HEK293 (cell line): ENCODE data around the gene SPARC.

Experiments
- CTCF ChIA-PET: fragments of 350-600 bp; formaldehyde crosslinking; extraction: SDS; loops from one replicate; lab custom pipeline; 2021; ENCODE audit warnings: antibody characterized with exemption; lab: Yijun Ruan, JAX
- POLR2A ChIA-PET: fragments of 300-600 bp; formaldehyde crosslinking; extraction: SDS; loops from one replicate; lab custom pipeline; 2020; ENCODE audit warnings: antibody characterized with exemption, inconsistent platforms; lab: Yijun Ruan, JAX
- H3K27ac ChIP-seq: fragments of 200-500 bp; sonication (Bioruptor generic); 2 replicates; pipeline ENCODE4 v1.5.1; 2014; ENCODE audit warnings: low read depth, low read length, control low read depth, inconsistent platforms; ENCODE audit errors: extremely low read depth
- H3K36me3 ChIP-seq, 2 experiments: fragments of 200-500 bp in 1 of 2; sonication (Bioruptor generic) in 1 of 2; 1 replicate in 1 of 2; 2 replicates in 1 of 2; pipeline ENCODE4 v1.5.1; 2014 to 2017; ENCODE audit warnings: inconsistent platforms in 2 of 2, low read length in 2 of 2; ENCODE audit not compliant: control insufficient read depth in 2 of 2, insufficient read depth in 1 of 2
- H3K4me1 ChIP-seq: fragments of 200-500 bp; sonication (Bioruptor generic); 2 replicates; pipeline ENCODE4 v1.5.1; 2014; ENCODE audit warnings: mild to moderate bottlenecking, low read length, inconsistent platforms; ENCODE audit not compliant: control insufficient read depth, insufficient read depth
- H3K4me3 ChIP-seq: 2 replicates; pipeline ENCODE4 v1.5.1; 2011; ENCODE audit warnings: low read depth, mild to moderate bottlenecking, control low read depth, low read length, moderate library complexity
- H3K9me3 ChIP-seq: fragments of 200-500 bp; sonication (Bioruptor generic); 2 replicates; pipeline ENCODE4 v1.5.1; 2014; ENCODE audit warnings: low read depth, low read length, inconsistent platforms; ENCODE audit not compliant: control insufficient read depth, insufficient read depth
- BCL6B ChIP-seq: fragments of 450-650 bp; formaldehyde crosslinking; IDR thresholded peaks from 2 replicates; pipeline ENCODE4 v1.5.1; 2017; ENCODE audit warnings: missing biosample characterization, missing genetic modification characterization
- GLIS2 ChIP-seq: fragments of 450-650 bp; formaldehyde crosslinking; IDR thresholded peaks from 2 replicates; pipeline ENCODE4 v1.5.1; 2016; ENCODE audit warnings: missing biosample characterization, missing genetic modification characterization
- INSM2 ChIP-seq: fragments of 450-650 bp; formaldehyde crosslinking; IDR thresholded peaks from 2 replicates; pipeline ENCODE4 v1.5.1; 2016; ENCODE audit warnings: missing biosample characterization, missing genetic modification characterization
- PATZ1 ChIP-seq: fragments of 450-650 bp; formaldehyde crosslinking; IDR thresholded peaks from 2 replicates; pipeline ENCODE4 v1.5.1; 2016; ENCODE audit warnings: missing biosample characterization, missing genetic modification characterization
- ZBTB21 ChIP-seq: fragments of 450-650 bp; formaldehyde crosslinking; IDR thresholded peaks from 2 replicates; pipeline ENCODE4 v1.5.1; 2017; ENCODE audit warnings: missing biosample characterization, missing genetic modification characterization
- ZBTB49 ChIP-seq: fragments of 450-650 bp; formaldehyde crosslinking; IDR thresholded peaks from 2 replicates; pipeline ENCODE4 v1.5.1; 2016; ENCODE audit warnings: missing biosample characterization, missing genetic modification characterization, low read depth
- ZEB2 ChIP-seq: fragments of 450-650 bp; formaldehyde crosslinking; IDR thresholded peaks from 2 replicates; pipeline ENCODE4 v1.5.1; 2016; ENCODE audit warnings: missing biosample characterization, missing genetic modification characterization
- ZIC2 ChIP-seq: fragments of 450-650 bp; formaldehyde crosslinking; IDR thresholded peaks from 2 replicates; pipeline ENCODE4 v1.5.1; 2016; ENCODE audit warnings: missing biosample characterization, missing genetic modification characterization
- ZNF146 ChIP-seq: fragments of 450-650 bp; formaldehyde crosslinking; IDR thresholded peaks from 2 replicates; pipeline ENCODE4 v1.5.1; 2016; ENCODE audit warnings: missing biosample characterization, missing genetic modification characterization
- ZNF202 ChIP-seq: fragments of 450-650 bp; formaldehyde crosslinking; IDR thresholded peaks from 2 replicates; pipeline ENCODE4 v1.5.1; 2016; ENCODE audit warnings: missing biosample characterization, missing genetic modification characterization, borderline replicate concordance
- ZNF311 ChIP-seq: fragments of 450-650 bp; formaldehyde crosslinking; IDR thresholded peaks from 2 replicates; pipeline ENCODE4 v1.5.1; 2017; ENCODE audit warnings: missing biosample characterization, missing genetic modification characterization, borderline replicate concordance
- ZNF423 ChIP-seq: fragments of 450-650 bp; formaldehyde crosslinking; IDR thresholded peaks from 2 replicates; pipeline ENCODE4 v1.5.1; 2016; ENCODE audit warnings: missing biosample characterization, missing genetic modification characterization
- ZNF555 ChIP-seq: fragments of 450-650 bp; formaldehyde crosslinking; conservative IDR thresholded peaks from 2 replicates; pipeline ENCODE4 v1.5.1; 2017; ENCODE audit warnings: missing biosample characterization, mild to moderate bottlenecking, missing genetic modification characterization, inconsistent platforms
- ZNF561 ChIP-seq: fragments of 450-650 bp; IDR thresholded peaks from 2 replicates; pipeline ENCODE4 v1.5.1; 2018; ENCODE audit warnings: missing biosample characterization, missing genetic modification characterization, borderline replicate concordance
- ZNF571 ChIP-seq: fragments of 450-650 bp; formaldehyde crosslinking; IDR thresholded peaks from 2 replicates; pipeline ENCODE4 v1.5.0; 2017; ENCODE audit warnings: missing biosample characterization, missing genetic modification characterization
- ZNF768 ChIP-seq: fragments of 450-650 bp; formaldehyde crosslinking; IDR thresholded peaks from 2 replicates; pipeline ENCODE4 v1.5.1; 2018; ENCODE audit warnings: missing biosample characterization, mild to moderate bottlenecking, missing genetic modification characterization
- ZNF792 ChIP-seq: fragments of 450-650 bp; formaldehyde crosslinking; IDR thresholded peaks from 2 replicates; pipeline ENCODE4 v1.5.1; 2016; ENCODE audit warnings: missing biosample characterization, missing genetic modification characterization
- ZNF830 ChIP-seq: fragments of 450-650 bp; IDR thresholded peaks from 2 replicates; pipeline ENCODE4 v1.5.0; 2018; ENCODE audit warnings: missing biosample characterization, missing genetic modification characterization, low read depth, mild to moderate bottlenecking, moderate library complexity

SPARC gene

GRCh38 chr5:151676314-151676712 lies 10.4 kb downstream of the SPARC start:
- Histone ChIP-seq H3K4me3 (no peak overlapping the region), H3K4me1 (peaks cover 2% of the 10 kb centered on the region; the same call in 1 of the 2 replicates), H3K36me3 (peaks cover 0 to 47% of the 10 kb centered on the region in 2 experiments; a peak in 2 of 3 replicates), H3K9me3 (no peaks in the 10 kb centered on the region), H3K27ac (no peak overlapping the region)
- CTCF ChIA-PET: interaction anchor here (0.8 to 2.1 kb wide), 3 partner anchors 24 to 64 kb away, joined by 3 to 10 read pairs (median 4); no protein-coding TSS in a partner anchor
- POLR2A ChIA-PET: no interaction called here
- TF ChIP-seq ZNF311 (tag by site-specific recombination) (no peak), ZNF561 (no peak), ZNF423 (tag by site-specific recombination) (no peak), ZNF768 (tag by site-specific recombination) (no peak), ZNF792 (tag by site-specific recombination) (no peak), ZEB2 (tag by site-specific recombination) (no peak), ZNF555 (tag by site-specific recombination) (no peak), ZIC2 (tag by site-specific recombination) (no peak), ZBTB21 (tag by site-specific recombination) (no peak), BCL6B (tag by site-specific recombination) (no peak), ZNF830 (tag by site-specific recombination) (no peak), INSM2 (tag by site-specific recombination) (no peak), ZNF202 (tag by site-specific recombination) (no peak), GLIS2 (tag by site-specific recombination) (no peak), ZNF571 (tag by site-specific recombination) (no peak), ZBTB49 (no peak), ZNF146 (tag by site-specific recombination) (no peak), PATZ1 (tag by site-specific recombination) (no peak)
